OCI-LY7 (cell line): ENCODE results near the gene MEP1A. TPM values are rescaled to one million over a fixed set of nuclear protein-coding genes. Genes with fewer than 3 reads are reported as not detected.
"Not testable (repeated sequence)": the region's sequence is repeated elsewhere in the genome, so short reads cannot be mapped to it uniquely, and the experiment has no call there.

ENCODE experiments used
- BruUV-seq: library from RNA; stranded (reverse); fragments of 400-500 nt; replicated peaks from 2 replicates; lab custom pipeline; 2021; lab: Mats Ljungman, UMichigan
- CTCF ChIA-PET: fragments of 300-600 bp; sonication (Branson Sonifier 250); formaldehyde crosslinking; loops from one replicate; lab custom pipeline; 2022; ENCODE audit warnings: antibody characterized with exemption; ENCODE audit not compliant: unreplicated experiment; lab: Charles Lee
- POLR2A ChIA-PET: fragments of 300-600 bp; sonication (Branson Sonifier 250); formaldehyde crosslinking; loops from one replicate; lab custom pipeline; 2022; ENCODE audit warnings: antibody characterized with exemption; lab: Charles Lee
- DNase-seq: peaks from one replicate; pipeline ENCODE4 v3.0.0-alpha.2; 2015; ENCODE audit warnings: low spot score
- H2AFZ ChIP-seq: fragments of 200-600 bp; sonication (generic), shearing (Covaris generic); 2 replicates; pipeline ENCODE4 v1.6.1; 2014; ENCODE audit warnings: mild to moderate bottlenecking, antibody characterized with exemption, low read length, moderate library complexity
- H3K27ac ChIP-seq: fragments of 200-600 bp; sonication (generic); 2 replicates; pipeline ENCODE4 v1.5.1; 2014; ENCODE audit warnings: mixed run types, low read depth, mild to moderate bottlenecking, moderate library complexity, low read length, inconsistent platforms; ENCODE audit not compliant: poor library complexity, severe bottlenecking
- H3K36me3 ChIP-seq: fragments of 200-600 bp; sonication (generic); 2 replicates; pipeline ENCODE4 v1.6.1; 2014; ENCODE audit warnings: mild to moderate bottlenecking, antibody characterized with exemption, low read length, moderate library complexity, mixed read lengths; ENCODE audit not compliant: insufficient read depth
- H3K4me1 ChIP-seq: fragments of 200-600 bp; sonication (generic); 2 replicates; pipeline ENCODE4 v1.5.1; 2014; ENCODE audit warnings: mild to moderate bottlenecking, low read length; ENCODE audit not compliant: insufficient read depth, poor library complexity, severe bottlenecking
- H3K4me2 ChIP-seq: fragments of 200-600 bp; sonication (generic); 2 replicates; pipeline ENCODE4 v1.6.1; 2014; ENCODE audit warnings: mild to moderate bottlenecking, low read length
- H3K4me3 ChIP-seq: fragments of 200-600 bp; sonication (generic); 2 replicates; pipeline ENCODE4 v1.5.1; 2014; ENCODE audit warnings: mild to moderate bottlenecking, low read depth, low read length; ENCODE audit not compliant: poor library complexity, severe bottlenecking
- H3K79me2 ChIP-seq: fragments of 200-600 bp; sonication (generic); 2 replicates; pipeline ENCODE4 v1.6.1; 2016; ENCODE audit warnings: low read depth, mild to moderate bottlenecking, low read length, moderate library complexity, mixed read lengths; ENCODE audit not compliant: insufficient read depth
- H3K9me2 ChIP-seq: fragments of 200-600 bp; sonication (generic); 2 replicates; pipeline ENCODE4 v1.6.1; 2016; ENCODE audit warnings: mild to moderate bottlenecking, low read length, mixed read lengths; ENCODE audit not compliant: insufficient read depth
- H3K9me3 ChIP-seq: fragments of 200-600 bp; sonication (generic); 2 replicates; pipeline ENCODE4 v1.6.1; 2014; ENCODE audit warnings: mild to moderate bottlenecking, mixed run types, low read length, mixed read lengths
- H4K20me1 ChIP-seq: fragments of 200-600 bp; sonication (generic); 2 replicates; pipeline ENCODE4 v1.6.1; 2014; ENCODE audit warnings: mild to moderate bottlenecking, antibody characterized with exemption, low read length, moderate library complexity, mixed read lengths; ENCODE audit not compliant: insufficient read depth
- EZH2phosphoT487 ChIP-seq: fragments of 200-600 bp; sonication (generic); IDR thresholded peaks from 2 replicates; pipeline ENCODE4 v1.6.1; 2018; ENCODE audit warnings: low read depth, borderline replicate concordance, mild to moderate bottlenecking, mixed run types, antibody characterized with exemption, low read length, moderate library complexity, mixed read lengths
- intact Hi-C: fragments of 100-400 bp; cut with micrococcal nuclease; formaldehyde crosslinking; loops from one replicate; pipeline ENCODE4 v1.10.0; 2022; ENCODE audit not compliant: unreplicated experiment
- total RNA-seq, 2 experiments: library from RNA; depleted of rRNA in 1 of 2; stranded (reverse); fragments of >200 nt in 1 of 2; shearing (Covaris generic) in 1 of 2; gene quantifications; 2 replicates each; pipeline ENCODE4 v1.2.3, GENCODE V29; 2014 to 2022
- TF ChIP-seq, protein P1 (sequence below): fragments of 200-600 bp; sonication (generic); conservative IDR thresholded peaks from 2 replicates; pipeline ENCODE4 v1.5.1; 2014; ENCODE audit warnings: mild to moderate bottlenecking, antibody characterized with exemption, low read length, moderate library complexity, mixed read lengths

The MEP1A gene
- total RNA-seq, 2 experiments from 2014 or later: not detected

DNA sequence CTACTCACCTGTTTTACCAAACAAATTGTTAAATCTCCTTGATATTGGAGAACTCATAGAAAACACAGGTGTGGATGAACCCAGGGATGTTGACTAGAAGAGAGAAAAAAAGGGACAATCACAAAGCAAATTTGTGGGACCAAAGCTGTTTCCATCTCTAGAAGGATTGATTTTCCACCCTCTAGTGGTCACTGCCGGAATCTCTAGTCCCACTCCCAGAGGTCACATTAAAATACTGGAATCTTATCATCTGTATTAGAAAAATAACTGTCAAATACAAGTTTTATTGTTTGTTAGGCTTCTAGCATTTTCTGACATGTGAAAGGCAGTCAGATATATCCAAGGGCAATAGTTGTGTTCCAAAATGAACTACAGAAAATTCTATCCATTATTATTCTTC, 62.8 kb downstream of the MEP1A start:
- BruUV-seq, H3K9me2 ChIP-seq: not testable (repeated sequence)
- intact Hi-C loops: loop anchor here (10.0 kb wide), 1 partner anchor 469 kb away; no protein-coding TSS in a partner anchor

DNA sequence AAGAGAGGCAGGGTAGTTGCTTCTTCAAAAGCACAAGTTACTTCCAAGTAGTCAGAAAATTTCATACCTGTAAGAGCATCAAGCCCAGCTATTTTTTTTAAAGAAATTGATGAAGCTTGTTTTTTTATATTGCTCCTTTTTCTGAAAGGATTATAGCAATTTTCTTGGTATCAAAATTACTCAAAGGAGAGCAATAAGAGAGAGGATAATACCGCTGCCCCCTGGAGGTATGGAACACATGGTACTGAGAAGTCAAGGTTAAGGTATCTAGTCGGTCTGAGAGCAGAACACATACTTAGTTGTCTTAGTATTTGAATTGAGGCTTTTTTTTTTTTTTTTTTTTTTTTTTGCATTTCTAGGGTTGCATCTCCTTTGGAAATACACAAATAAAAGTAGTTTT, 69.2 kb downstream of the MEP1A start:
- ChIA-PET CTCF (no interaction called here), POLR2A (interaction anchor here (0.7 kb wide), 1 partner anchor 156 kb away, joined by 3 read pairs; no protein-coding TSS in a partner anchor)
- TF ChIP-seq, protein P1, sequence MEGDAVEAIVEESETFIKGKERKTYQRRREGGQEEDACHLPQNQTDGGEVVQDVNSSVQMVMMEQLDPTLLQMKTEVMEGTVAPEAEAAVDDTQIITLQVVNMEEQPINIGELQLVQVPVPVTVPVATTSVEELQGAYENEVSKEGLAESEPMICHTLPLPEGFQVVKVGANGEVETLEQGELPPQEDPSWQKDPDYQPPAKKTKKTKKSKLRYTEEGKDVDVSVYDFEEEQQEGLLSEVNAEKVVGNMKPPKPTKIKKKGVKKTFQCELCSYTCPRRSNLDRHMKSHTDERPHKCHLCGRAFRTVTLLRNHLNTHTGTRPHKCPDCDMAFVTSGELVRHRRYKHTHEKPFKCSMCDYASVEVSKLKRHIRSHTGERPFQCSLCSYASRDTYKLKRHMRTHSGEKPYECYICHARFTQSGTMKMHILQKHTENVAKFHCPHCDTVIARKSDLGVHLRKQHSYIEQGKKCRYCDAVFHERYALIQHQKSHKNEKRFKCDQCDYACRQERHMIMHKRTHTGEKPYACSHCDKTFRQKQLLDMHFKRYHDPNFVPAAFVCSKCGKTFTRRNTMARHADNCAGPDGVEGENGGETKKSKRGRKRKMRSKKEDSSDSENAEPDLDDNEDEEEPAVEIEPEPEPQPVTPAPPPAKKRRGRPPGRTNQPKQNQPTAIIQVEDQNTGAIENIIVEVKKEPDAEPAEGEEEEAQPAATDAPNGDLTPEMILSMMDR: 0 out of 2 replicates have a peak, but pooled peaks have one; percentile 28
- no peak for TF ChIP-seq EZH2phosphoT487
- H3K4me1 ChIP-seq: no peaks in the 10 kb centered on the region
- H3K79me2 ChIP-seq: no peaks in the 10 kb centered on the region
- no peak overlapping the region for H3K4me3 ChIP-seq
- DNase-seq: no peak
- no peaks in the 10 kb centered on the region for H3K9me2 ChIP-seq
- H3K9me3 ChIP-seq: no peaks in the 10 kb centered on the region
- H3K27ac ChIP-seq: no peak overlapping the region
- no peak overlapping the region for H2AFZ ChIP-seq
- intact Hi-C loops: loop anchor here (5.0 kb wide), 1 partner anchor 445 kb away; no protein-coding TSS in a partner anchor
- BruUV-seq: no TSS peak
- H4K20me1 ChIP-seq: no peaks in the 10 kb centered on the region
- no peak overlapping the region for H3K4me2 ChIP-seq
- H3K36me3 ChIP-seq: no peaks in the 10 kb centered on the region

More for the DNA sequence above, 62.8 kb downstream of the MEP1A start:
- H3K4me1 ChIP-seq, POLR2A ChIA-PET, H3K9me3 ChIP-seq, H3K27ac ChIP-seq, CTCF ChIA-PET, H3K36me3 ChIP-seq, H3K4me3 ChIP-seq, H3K4me2 ChIP-seq, H2AFZ ChIP-seq, H3K79me2 ChIP-seq, H4K20me1 ChIP-seq: not testable (repeated sequence)
- peak; percentile 36 for DNase-seq
- TF ChIP-seq, protein P1: peak; percentile 80

DNA sequence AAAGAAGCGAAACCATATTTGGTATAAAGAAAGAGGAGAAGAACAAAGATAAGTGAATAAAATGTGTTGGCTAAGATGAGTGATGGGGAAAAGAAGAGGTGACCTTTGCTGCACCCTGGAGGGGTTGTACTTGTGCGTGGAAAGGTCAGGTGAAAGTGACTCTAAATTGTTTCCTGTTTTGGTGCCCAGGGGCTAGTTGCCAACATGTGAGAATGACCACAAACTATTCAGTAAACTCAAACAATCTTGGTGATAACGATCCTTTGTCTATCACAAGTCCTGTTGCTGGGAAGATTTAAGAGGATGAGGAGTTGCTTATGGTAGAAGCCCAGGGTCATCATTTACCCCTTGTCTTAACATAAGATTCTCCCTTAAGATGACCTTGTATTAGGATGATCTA, 70.6 kb downstream of the MEP1A start:
- Histone ChIP-seq H3K4me3 (no peak overlapping the region), H3K36me3 (no peaks in the 10 kb centered on the region), H3K4me2 (no peak overlapping the region), H3K4me1 (no peaks in the 10 kb centered on the region), H4K20me1 (no peaks in the 10 kb centered on the region), H3K9me2 (no peaks in the 10 kb centered on the region), H3K9me3 (no peaks in the 10 kb centered on the region), H3K79me2 (no peaks in the 10 kb centered on the region), H3K27ac (no peak overlapping the region), H2AFZ (no peak overlapping the region)
- BruUV-seq: no TSS peak
- DNase-seq: no peak
- ChIA-PET CTCF (no interaction called here), POLR2A (no interaction called here)
- TF ChIP-seq EZH2phosphoT487: no peak
- TF ChIP-seq, protein P1: no peak
- intact Hi-C loops: loop anchor here (5.0 kb wide), 1 partner anchor 446 kb away; no protein-coding TSS in a partner anchor
